ENCODE data around the gene SMNDC1. TPM values are rescaled to one million over a fixed set of nuclear protein-coding genes. Genes with fewer than 3 reads are reported as not detected.
A peak's percentile ranks its signal among the peaks of the same experiment; 100 is the strongest.

SMNDC1 gene
- total and polyA plus RNA-seq, 2 of the 4 experiments (the other 2 are of a cell fraction) = 3.9 to 15.1 TPM

- TF ChIP-seq BHLHE40 (IDR thresholded peaks at IDR 0.05; ENCODE audit: low read depth, low read length) (no peak), MAZ (IDR thresholded peaks at IDR 0.05; ENCODE audit: borderline replicate concordance, low read depth, low read length) (no peak)
Measured at GRCh38 chr10:110305767-110306451, 1.2 kb upstream of the SMNDC1 start (continued).

- Histone ChIP-seq H3K23ac (ENCODE audit: low read depth, low read length) (no peak overlapping the region), H3K56ac (ENCODE audit: extremely low read depth, insufficient read depth, low read length) (peak overlapping the region; percentile 70; the same call in 1 of the 2 replicates), H2AFZ (replicated peaks; ENCODE audit: low read length, poor library complexity) (peak overlapping the region; percentile 89), H3K79me1 (ENCODE audit: low read depth in 1 of 2, low read length in 2 of 2) (peaks cover 4 to 14% of the 10 kb centered on the region in 2 experiments; a peak in 2 of 4 replicates), H3K4me1 (ENCODE audit: control insufficient read depth, insufficient read depth, low read length) (peaks cover 4% of the 10 kb centered on the region; the same call in 1 of the 2 replicates), H2BK5ac (ENCODE audit: low read depth, low read length, poor library complexity, severe bottlenecking) (peak overlapping the region; percentile 64), H2AK9ac (replicated peaks; ENCODE audit: low read depth, low read length, poor library complexity) (peak overlapping the region; percentile 93), H3K4me3 (ENCODE audit: insufficient read depth, low read depth, low read length) (peak overlapping the region; percentile 90), H3K36me3 (ENCODE audit: control insufficient read depth, insufficient read depth, low read length) (peaks cover 8% of the 10 kb centered on the region), H3K4me2 (ENCODE audit: low read depth, low read length) (peak overlapping the region; percentile 97), H3K9ac (ENCODE audit: low read depth, low read length) (peak overlapping the region; percentile 85), H3K27me3 (ENCODE audit: control insufficient read depth, insufficient read depth, low read length) (no peaks in the 10 kb centered on the region), H3K18ac (ENCODE audit: low read depth, low read length) (no peak overlapping the region; the same call in 1 of the 2 replicates), H3K9me3 (ENCODE audit: control insufficient read depth, insufficient read depth, low read length) (no peaks in the 10 kb centered on the region), H2BK120ac (ENCODE audit: low read depth, low read length) (no peak overlapping the region), H2AK5ac (ENCODE audit: low read depth, low read length) (no peak overlapping the region), H2BK15ac (ENCODE audit: low read depth, low read length) (no peak overlapping the region), H4K8ac (ENCODE audit: low read depth in 2 of 2, low read length in 2 of 2) (peak overlapping the region; percentile 62 to 69; a peak in 3 of 4 replicates), H3K14ac (replicated peaks; ENCODE audit: low read depth, low read length) (peak overlapping the region; percentile 73), H3K4ac (ENCODE audit: low read depth, low read length) (peak overlapping the region; percentile 83), H4K91ac (ENCODE audit: insufficient read depth, low read depth, low read length) (no peak overlapping the region; the same call in 1 of the 2 replicates), H3K9me1 (ENCODE audit: insufficient read depth, low read length) (no peaks in the 10 kb centered on the region; the same call in 1 of the 2 replicates), H2BK20ac (ENCODE audit: low read depth, low read length) (no peak overlapping the region), H4K20me1 (ENCODE audit: insufficient read depth, low read length) (peaks cover 11% of the 10 kb centered on the region; the same call in 1 of the 2 replicates), H4K5ac (ENCODE audit: low read depth, low read length) (peak overlapping the region; percentile 61; the same call in 1 of the 2 replicates), H3K27ac (ENCODE audit: insufficient read depth, low read length) (peak overlapping the region; percentile 75)
- BruUV-seq (replicated peaks) = no TSS peak
- in situ Hi-C loops (cut with MboI; ENCODE audit: low sequenced_read_pairs) = loop anchor here (10.0 to 25.0 kb wide), 2 partner anchors 580 to 1833 kb away; no protein-coding TSS in a partner anchor
- POLR2A ChIA-PET (ENCODE audit: unreplicated experiment) = interaction anchor here (0.6 to 1.0 kb wide), 2 partner anchors 22 to 122 kb away, joined by 3 to 4 read pairs; no protein-coding TSS in a partner anchor
- 0% methylated on average over 15 of the region's 42 CpGs; no CpG with 5 or more reads in 1 of the 2 experiments for WGBS, 2 experiments (ENCODE audit: extremely low coverage in 2 of 2, insufficient read length in 1 of 2)
- no peak for DNase-seq
- dilution Hi-C loops (cut with HindIII; ENCODE audit: low sequenced_read_pairs, unreplicated experiment) = no loop called here
- CTCF ChIA-PET = interaction anchor here (1.3 kb wide), 1 partner anchor 242 kb away, joined by 4 read pairs; no protein-coding TSS in a partner anchor
- intact Hi-C loops (cut with micrococcal nuclease) = loop anchor here (10.0 kb wide), 1 partner anchor 610 kb away; the partner anchor contains the start of genes BBIP1 and SHOC2
- ATAC-seq (ENCODE audit: low read depth) = peak; percentile 70
- TF ChIP-seq NFE2L2 (IDR thresholded peaks at IDR 0.05; ENCODE audit: low read depth, low read length) = no peak
- TF ChIP-seq SMC3 (IDR thresholded peaks at IDR 0.05; ENCODE audit: low read depth, low read length) = no peak
- TF ChIP-seq CTCF (conservative IDR thresholded peaks at IDR 0.05; ENCODE audit: low read depth, low read length) = no peak
- TF ChIP-seq RCOR1 (IDR thresholded peaks at IDR 0.05; ENCODE audit: insufficient replicate concordance, low read length) = no peak
- TF ChIP-seq MXI1 (IDR thresholded peaks at IDR 0.05; ENCODE audit: borderline replicate concordance, low read depth, low read length) = no peak
- TF ChIP-seq BHLHE40 (IDR thresholded peaks at IDR 0.05; ENCODE audit: low read depth, low read length) = no peak
- TF ChIP-seq MAFK (IDR thresholded peaks at IDR 0.05; ENCODE audit: low read depth, low read length) = no peak
- TF ChIP-seq POLR2A (IDR thresholded peaks at IDR 0.05; ENCODE audit: low read depth, low read length) = no peak
- TF ChIP-seq RAD21 (IDR thresholded peaks at IDR 0.05; ENCODE audit: low read length) = no peak
- no peak; the same call in 1 of the 2 replicates for TF ChIP-seq CHD1 (IDR thresholded peaks at IDR 0.05; ENCODE audit: low read depth, low read length)
- TF ChIP-seq FOS (IDR thresholded peaks at IDR 0.05; ENCODE audit: low read depth, low read length) = no peak
- TF ChIP-seq CEBPB (IDR thresholded peaks at IDR 0.05; ENCODE audit: low read depth, low read length) = no peak
- TF ChIP-seq USF2 (IDR thresholded peaks at IDR 0.05; ENCODE audit: low read depth, low read length) = no peak
Measured at GRCh38 chr10:110304394-110304779, 333 bp downstream of the SMNDC1 start.
